Adrenal gland (tissue), 5 donors: ENCODE data around the gene SMAGP.

Experiments
- CTCF ChIP-seq, 6 experiments: fragments of 450-650 bp in 4 of 6; fragments of 200-600 bp in 2 of 6; sonication (generic) in 1 of 6; IDR thresholded peaks; 1 replicate in 5 of 6; 2 replicates in 1 of 6; pipeline versions ENCODE4 v1.5.1 to v1.8.0; 2016 to 2021; ENCODE audit warnings: antibody characterized with exemption in 6 of 6, mild to moderate bottlenecking in 2 of 6, moderate library complexity in 1 of 6
- POLR2A ChIP-seq, 2 donors: fragments of 450-650 bp; IDR thresholded peaks; one replicate each; pipeline ENCODE4 v1.6.1; 2017; ENCODE audit warnings: antibody characterized with exemption in 2 of 2, mild to moderate bottlenecking in 2 of 2, moderate library complexity in 1 of 2
- donor health status: DM: no; HTN: no; CAD: no.

GRCh38 chr12:51196547-51196946 is 73.7 kb downstream of the SMAGP start:
- TF ChIP-seq CTCF (IDR thresholded peaks at IDR 0.05) (no peak), POLR2A (IDR thresholded peaks at IDR 0.05) (no peak)
